Measurements from ENCODE around the gene NKIRAS2.

The NKIRAS2 gene

GRCh38 chr17:42027961-42028790, 8.3 kb downstream of the NKIRAS2 start:
- peak; percentile 49 to 77 for DNase-seq

GRCh38 chr17:42028791-42029127, 8.9 kb downstream of the NKIRAS2 start:
- no peak for DNase-seq

- no peak for DNase-seq
These were observed 11.7 kb downstream of the NKIRAS2 start for GRCh38 chr17:42031584-42031983.

- no peak for DNase-seq
These were observed 14.2 kb downstream of the NKIRAS2 start for GRCh38 chr17:42034059-42034458.

- no peak for DNase-seq
These were observed 18.5 kb downstream of the NKIRAS2 start for GRCh38 chr17:42038221-42038973.

- no peak for DNase-seq
These were observed 20.2 kb downstream of the NKIRAS2 start for GRCh38 chr17:42039794-42040763.

- DNase-seq, result no peak
These were observed 20.9 kb downstream of the NKIRAS2 start for GRCh38 chr17:42040818-42041217.

- DNase-seq, result no peak
These were observed 21.7 kb downstream of the NKIRAS2 start for GRCh38 chr17:42041619-42042018.

- DNase-seq, result no peak
These were observed 22.9 kb downstream of the NKIRAS2 start for GRCh38 chr17:42042598-42043319.

GRCh38 chr17:42045719-42046118, 25.8 kb downstream of the NKIRAS2 start:
- DNase-seq, result no peak

- no peak for DNase-seq
These were observed 27.5 kb downstream of the NKIRAS2 start for GRCh38 chr17:42047343-42047742.

- no peak for DNase-seq
These were observed 30.0 kb downstream of the NKIRAS2 start for GRCh38 chr17:42049834-42050392.

- DNase-seq, result peak; percentile 30
These were observed 30.6 kb downstream of the NKIRAS2 start, which contains the start of gene C17orf113 for GRCh38 chr17:42050393-42051012. Gene C17orf113, minus strand, starts transcription at chr17:42050601. Its CDS starts 7,225 bp downstream, at chr17:42043376.

GRCh38 chr17:42051013-42051400, 31.1 kb downstream of the NKIRAS2 start:
- no peak for DNase-seq

- DNase-seq, result no peak
These were observed 31.8 kb downstream of the NKIRAS2 start for GRCh38 chr17:42051645-42052044.

GRCh38 chr17:42052346-42052877, 32.5 kb downstream of the NKIRAS2 start:
- no peak for DNase-seq

- DNase-seq, result no peak
These were observed 34.0 kb downstream of the NKIRAS2 start for GRCh38 chr17:42053731-42054500.

- no peak for DNase-seq
These were observed 35.1 kb downstream of the NKIRAS2 start for GRCh38 chr17:42055027-42055426.

- no peak for DNase-seq
These were observed 35.6 kb downstream of the NKIRAS2 start for GRCh38 chr17:42055496-42055895.

GRCh38 chr17:42056635-42057034, 36.7 kb downstream of the NKIRAS2 start:
- no peak for DNase-seq
